Transverse colon (tissue), 4 donors: ENCODE measurements around the gene EEFSEC. TPM values are rescaled to one million over a fixed set of nuclear protein-coding genes. Genes with fewer than 3 reads are reported as not detected.

ENCODE experiments used
- DNase-seq: peaks from one replicate; pipeline ENCODE4 v3.0.0-alpha.2; 2019
- H3K27ac ChIP-seq, 4 donors: fragments of 200-600 bp; sonication (generic); 2 replicates each; pipeline ENCODE4 v1.5.1; 2016 to 2018; ENCODE audit warnings: inconsistent platforms in 4 of 4
- H3K27me3 ChIP-seq: fragments of 200-600 bp; sonication (generic); 2 replicates; pipeline ENCODE4 v1.5.1; 2017; ENCODE audit warnings: inconsistent platforms
- H3K36me3 ChIP-seq, 4 donors: fragments of 200-600 bp; sonication (generic); 2 replicates each; pipeline ENCODE4 v1.5.1; 2017 to 2019; ENCODE audit warnings: inconsistent platforms in 4 of 4
- H3K4me1 ChIP-seq, 4 donors: fragments of 200-600 bp; sonication (generic); 2 replicates each; pipeline ENCODE4 v1.5.1; 2017 to 2020; ENCODE audit warnings: inconsistent platforms in 4 of 4
- H3K4me3 ChIP-seq, 4 donors: fragments of 200-600 bp; sonication (generic); 1 replicate in 1 of 4; 2 replicates in 3 of 4; pipeline versions ENCODE4 v1.5.1 to v1.6.1; 2017 to 2019; ENCODE audit warnings: inconsistent platforms in 4 of 4
- H3K9me3 ChIP-seq, 2 donors: fragments of 200-600 bp; sonication (generic); 2 replicates each; pipeline ENCODE4 v1.5.1; 2017 to 2019; ENCODE audit warnings: inconsistent platforms in 2 of 2
- CTCF ChIP-seq, 5 experiments: fragments of 200-600 bp in 3 of 5; fragments of 450-650 bp in 2 of 5; sonication (generic) in 3 of 5; IDR thresholded peaks; 1 replicate in 2 of 5; 2 replicates in 3 of 5; pipeline ENCODE4 v1.5.1; 2016 to 2017; ENCODE audit warnings: antibody characterized with exemption in 5 of 5, inconsistent platforms in 3 of 5, mild to moderate bottlenecking in 2 of 5, moderate library complexity in 1 of 5
- EP300 ChIP-seq: sonication (generic); formaldehyde crosslinking; IDR thresholded peaks from one replicate; pipeline ENCODE4 v1.6.1; 2017; ENCODE audit warnings: antibody characterized with exemption, low read depth
- POLR2A ChIP-seq: fragments of 450-650 bp; IDR thresholded peaks from one replicate; pipeline ENCODE4 v1.6.1; 2016; ENCODE audit warnings: antibody characterized with exemption, mild to moderate bottlenecking, moderate library complexity
- POLR2AphosphoS5 ChIP-seq, 3 donors: sonication (generic); formaldehyde crosslinking; IDR thresholded peaks; one replicate each; pipeline ENCODE4 v1.6.1; 2016; ENCODE audit warnings: antibody characterized with exemption in 3 of 3
- WGBS, 2 donors: methylation state at CpG; one replicate each; pipeline ENCODE4 v1.1.5; 2018; ENCODE audit warnings: low coverage in 1 of 2; 5-methylcytosine and 5-hydroxymethylcytosine counted together
- in situ Hi-C, 4 donors: fragments of 200-750 bp; cut with MboI; loops; one replicate each; pipeline versions ENCODE4 v1.15.0 to v1.15.1; 2017; ENCODE audit warnings: low sequenced_read_pairs in 3 of 4, low pct_ligation_motif_present in 1 of 4, low pct_unique_long_range_greater_than_20kb in 1 of 4
- intact Hi-C: fragments of 100-400 bp; cut with DNase I; formaldehyde crosslinking; loops from one replicate; pipeline ENCODE4 v1.15.1; 2023; ENCODE audit warnings: low total_unique reads
- total RNA-seq, 4 donors: library from RNA; depleted of rRNA; stranded (reverse); fragments of >200 nt; gene quantifications; one replicate each; pipeline ENCODE4 v1.1.0, GENCODE V29; 2016

Gene EEFSEC
- total RNA-seq, 4 donors from 2014 or later: 10.3 to 16.8 (median 14.2) TPM

DNA sequence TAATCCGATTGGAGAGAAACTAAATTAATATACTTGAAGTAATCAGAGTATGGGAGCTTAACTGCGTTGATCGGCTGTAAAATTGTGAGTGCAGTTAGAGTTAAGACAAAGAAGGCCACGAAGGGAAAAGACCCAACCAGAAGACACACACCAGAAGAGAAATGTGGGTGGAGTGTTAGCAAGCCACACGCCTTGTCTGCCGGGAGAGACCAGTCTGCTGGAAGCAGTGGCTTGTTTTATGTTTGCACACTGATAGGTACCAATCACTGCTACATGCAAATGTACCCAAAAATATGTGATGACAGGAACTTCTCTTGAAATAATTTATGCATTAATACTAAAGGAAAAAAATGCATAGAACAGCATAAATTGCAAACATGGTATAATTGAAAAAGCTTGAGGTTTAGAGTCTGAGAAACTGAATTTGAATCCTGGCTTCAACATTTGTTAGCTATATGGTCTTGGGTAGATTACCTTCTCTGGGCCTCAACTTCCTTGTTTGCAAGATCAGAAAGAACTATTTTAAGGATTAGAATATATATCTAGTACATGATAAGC lies 23.1 kb downstream of the EEFSEC start:
- no peak overlapping the region for H3K4me3 ChIP-seq
- 79 to 84% methylated on average over 6 of the region's 6 CpGs for WGBS, 2 donors
- H3K4me1 ChIP-seq: peaks cover 0 to 10% (median 0%) of the 10 kb centered on the region in 4 donors
- TF ChIP-seq POLR2A (no peak), EP300 (no peak), CTCF (IDR thresholded peaks at IDR 0.05) (no peak), POLR2AphosphoS5 (IDR thresholded peaks at IDR 0.05) (no peak)
- intact Hi-C loops: no loop called here
- no peak for DNase-seq
- in situ Hi-C loops: no loop called here
- H3K27me3 ChIP-seq: no peaks in the 10 kb centered on the region
- no peaks in the 10 kb centered on the region for H3K36me3 ChIP-seq
- H3K9me3 ChIP-seq: no peaks in the 10 kb centered on the region
- H3K27ac ChIP-seq: no peak overlapping the region

- no peak for DNase-seq
- H3K27me3 ChIP-seq: no peaks in the 10 kb centered on the region
- WGBS, 2 donors: 84 to 91% methylated on average over 2 of the region's 2 CpGs
- in situ Hi-C loops: no loop called here
- TF ChIP-seq POLR2AphosphoS5 (IDR thresholded peaks at IDR 0.05): no peak
- no peak for TF ChIP-seq CTCF (IDR thresholded peaks at IDR 0.05)
- TF ChIP-seq POLR2A: no peak
- no peak for TF ChIP-seq EP300
- no peak overlapping the region for H3K4me3 ChIP-seq
- H3K9me3 ChIP-seq: no peaks in the 10 kb centered on the region
- no peak overlapping the region for H3K27ac ChIP-seq
- peaks cover 0 to 10% (median 0%) of the 10 kb centered on the region in 4 donors for H3K4me1 ChIP-seq
- no peaks in the 10 kb centered on the region for H3K36me3 ChIP-seq
- intact Hi-C loops: no loop called here
Observed at GRCh38 chr3:128177865-128178264, 24.6 kb downstream of the EEFSEC start.

DNA sequence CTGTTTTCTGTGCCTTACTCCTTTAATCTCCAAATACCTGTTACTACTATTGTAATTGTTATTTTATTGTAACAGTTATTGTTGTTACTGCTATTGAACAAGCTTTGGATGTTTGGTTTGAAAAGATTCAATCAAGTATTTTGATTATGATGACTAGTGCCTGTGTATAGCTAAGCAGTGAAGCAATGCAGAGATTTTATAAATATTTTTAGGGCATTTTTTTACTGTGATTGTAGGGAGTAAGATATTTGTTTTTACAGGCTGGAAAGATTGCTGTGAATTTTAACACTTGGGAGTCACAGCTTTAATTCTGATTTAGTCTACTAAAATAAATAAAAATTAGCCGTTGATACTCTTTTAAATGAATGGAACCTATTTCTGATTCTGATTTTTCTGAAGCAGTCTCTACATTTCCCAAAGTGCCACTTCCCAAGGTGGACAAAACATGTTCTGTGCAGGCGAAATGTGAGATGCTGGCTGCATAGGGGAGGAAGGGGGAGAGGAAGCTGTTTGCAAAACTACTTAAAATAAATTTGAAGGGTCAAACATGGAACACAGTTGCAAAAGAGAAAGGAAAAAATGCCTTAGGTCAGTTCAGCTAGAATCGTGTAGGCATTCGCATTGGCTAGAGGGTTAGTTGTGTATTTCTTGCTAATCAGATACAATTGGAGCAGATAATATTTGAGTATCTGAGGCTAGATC lies 25.7 kb downstream of the EEFSEC start:
- no peaks in the 10 kb centered on the region for H3K9me3 ChIP-seq
- H3K27ac ChIP-seq: no peak overlapping the region
- no peaks in the 10 kb centered on the region for H3K27me3 ChIP-seq
- intact Hi-C loops (no loop called here), in situ Hi-C loops (no loop called here)
- 65 to 69% methylated on average over 4 of the region's 4 CpGs for WGBS, 2 donors
- H3K36me3 ChIP-seq: no peaks in the 10 kb centered on the region
- H3K4me3 ChIP-seq: no peak overlapping the region
- no peak for DNase-seq
- TF ChIP-seq CTCF (IDR thresholded peaks at IDR 0.05) (no peak), POLR2AphosphoS5 (IDR thresholded peaks at IDR 0.05) (no peak), POLR2A (no peak), EP300 (no peak)
- H3K4me1 ChIP-seq: peaks cover 0 to 10% (median 0%) of the 10 kb centered on the region in 4 donors

DNA sequence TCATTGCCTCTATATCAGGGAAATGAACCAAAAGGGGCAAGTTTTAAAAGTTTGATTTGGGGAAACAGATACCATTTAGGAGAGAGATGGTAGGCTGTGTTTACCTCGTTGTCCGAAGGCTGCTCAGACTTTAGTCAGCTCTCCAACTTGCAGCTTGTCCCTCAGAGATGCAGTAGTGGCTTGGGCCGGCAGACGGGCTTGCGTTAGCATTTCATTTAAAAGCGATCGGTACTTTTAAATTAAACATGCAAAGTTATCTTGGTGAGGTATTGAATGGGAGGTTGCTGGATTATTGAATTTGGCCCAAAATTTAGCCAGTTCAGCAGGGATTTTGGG lies 26.2 kb downstream of the EEFSEC start:
- in situ Hi-C loops (no loop called here), intact Hi-C loops (no loop called here)
- Histone ChIP-seq H3K4me1 (peaks cover 0 to 9% (median 0%) of the 10 kb centered on the region in 4 donors), H3K27ac (no peak overlapping the region), H3K9me3 (no peaks in the 10 kb centered on the region), H3K4me3 (no peak overlapping the region), H3K27me3 (no peaks in the 10 kb centered on the region), H3K36me3 (no peaks in the 10 kb centered on the region)
- DNase-seq: no peak
- 67 to 75% methylated on average over 5 to 7 of the region's 7 CpGs for WGBS, 2 donors
- TF ChIP-seq POLR2AphosphoS5 (IDR thresholded peaks at IDR 0.05) (no peak), POLR2A (no peak), EP300 (no peak), CTCF (IDR thresholded peaks at IDR 0.05) (no peak)
